SK-N-SH treated with all-trans-retinoic acid at 6 μM for 48 hours (cell line): ENCODE measurements around the gene RASGRF2.
A peak's percentile ranks its signal among the peaks of the same experiment; 100 is the strongest.

ENCODE experiments used
- ATAC-seq: fragments of 200-7000 bp; cut with Tn5 transposase; 3 replicates; pipeline ENCODE4 v1.9.1; 2020; ENCODE audit warnings: mild to moderate bottlenecking, moderate library complexity
- ARNTL ChIP-seq: fragments of 450-650 bp; formaldehyde crosslinking; IDR thresholded peaks from 2 replicates; pipeline ENCODE4 v1.5.0; 2020; ENCODE audit warnings: low read depth, mild to moderate bottlenecking, moderate library complexity, borderline replicate concordance
- BACH2 ChIP-seq: fragments of 250-450 bp; sonication (Bioruptor Pico); IDR thresholded peaks from 2 replicates; pipeline ENCODE4 v1.9.0; 2021; ENCODE audit warnings: mild to moderate bottlenecking, borderline replicate concordance
- CSDC2 ChIP-seq: fragments of 250-450 bp; sonication (Bioruptor Pico); IDR thresholded peaks from 2 replicates; pipeline ENCODE4 v1.5.0; 2020; ENCODE audit warnings: mild to moderate bottlenecking, moderate library complexity
- ESRRG ChIP-seq: fragments of 250-450 bp; sonication (Bioruptor Pico); IDR thresholded peaks from 2 replicates; pipeline ENCODE4 v1.6.1; 2021; ENCODE audit warnings: mild to moderate bottlenecking
- GLIS3 ChIP-seq: fragments of 250-450 bp; sonication (Bioruptor Pico); IDR thresholded peaks from 2 replicates; pipeline ENCODE4 v1.5.0; 2020; ENCODE audit warnings: mild to moderate bottlenecking, moderate library complexity
- ISL1 ChIP-seq: fragments of 250-450 bp; sonication (Bioruptor Pico); IDR thresholded peaks from 2 replicates; pipeline ENCODE4 v2.1.2; 2022; ENCODE audit warnings: mild to moderate bottlenecking, moderate library complexity
- OSR1 ChIP-seq: fragments of 250-450 bp; sonication (Bioruptor Pico); IDR thresholded peaks from 2 replicates; pipeline ENCODE4 v1.8.0; 2022; ENCODE audit warnings: moderate library complexity, mild to moderate bottlenecking, inconsistent platforms
- PPARA ChIP-seq: fragments of 250-450 bp; sonication (Bioruptor Pico); IDR thresholded peaks from 2 replicates; pipeline ENCODE4 v1.5.0; 2020; ENCODE audit warnings: mild to moderate bottlenecking, borderline replicate concordance
- RARB ChIP-seq: fragments of 250-450 bp; sonication (Bioruptor Pico); IDR thresholded peaks from 2 replicates; pipeline ENCODE4 v1.8.0; 2021; ENCODE audit warnings: mild to moderate bottlenecking, moderate library complexity
- TOX ChIP-seq: fragments of 250-450 bp; sonication (Bioruptor Pico); IDR thresholded peaks from 2 replicates; pipeline ENCODE4 v1.8.0; 2021; ENCODE audit warnings: mild to moderate bottlenecking, moderate library complexity, borderline replicate concordance
- ZC3H10 ChIP-seq: fragments of 250-450 bp; sonication (Bioruptor Pico); IDR thresholded peaks from 2 replicates; pipeline ENCODE4 v1.5.1; 2021; ENCODE audit warnings: mild to moderate bottlenecking, moderate library complexity
- ZFP3 ChIP-seq: fragments of 250-450 bp; sonication (Bioruptor Pico); IDR thresholded peaks from 2 replicates; pipeline ENCODE4 v1.5.0; 2020; ENCODE audit warnings: mild to moderate bottlenecking, moderate library complexity
- ZFP30 ChIP-seq: fragments of 450-650 bp; formaldehyde crosslinking; IDR thresholded peaks from 2 replicates; pipeline ENCODE4 v1.5.0; 2022; ENCODE audit warnings: mild to moderate bottlenecking, moderate library complexity
- ZNF565 ChIP-seq: fragments of 450-650 bp; formaldehyde crosslinking; conservative IDR thresholded peaks from 2 replicates; pipeline ENCODE4 v1.5.0; 2020; ENCODE audit warnings: low read depth, mild to moderate bottlenecking, moderate library complexity
- ZNF8 ChIP-seq: fragments of 450-650 bp; formaldehyde crosslinking; IDR thresholded peaks from 2 replicates; pipeline ENCODE4 v1.5.0; 2020; ENCODE audit warnings: mild to moderate bottlenecking, moderate library complexity
- TF ChIP-seq, protein P1 (sequence below): fragments of 250-450 bp; sonication (Bioruptor Pico); IDR thresholded peaks from 2 replicates; pipeline ENCODE4 v1.8.0; 2020; ENCODE audit warnings: mild to moderate bottlenecking, moderate library complexity, borderline replicate concordance
- TF ChIP-seq, protein P2 (sequence below): fragments of 250-450 bp; sonication (Bioruptor Pico); IDR thresholded peaks from 2 replicates; pipeline ENCODE4 v1.8.0; 2021; ENCODE audit warnings: low read depth, mild to moderate bottlenecking, moderate library complexity, borderline replicate concordance
- TF ChIP-seq, protein P3 (sequence below): fragments of 250-450 bp; sonication (Bioruptor Pico); IDR thresholded peaks from 2 replicates; pipeline ENCODE4 v1.5.0; 2020; ENCODE audit warnings: mild to moderate bottlenecking, moderate library complexity
- TF ChIP-seq, protein P4 (sequence below): fragments of 250-450 bp; sonication (Bioruptor Pico); IDR thresholded peaks from 2 replicates; pipeline ENCODE4 v1.5.1; 2021; ENCODE audit warnings: mild to moderate bottlenecking, moderate library complexity
- TF ChIP-seq, protein P5 (sequence below): fragments of 250-450 bp; sonication (Bioruptor Pico); IDR thresholded peaks from 2 replicates; pipeline ENCODE4 v1.5.1; 2020; ENCODE audit warnings: low read depth, mild to moderate bottlenecking, moderate library complexity

Gene RASGRF2

DNA sequence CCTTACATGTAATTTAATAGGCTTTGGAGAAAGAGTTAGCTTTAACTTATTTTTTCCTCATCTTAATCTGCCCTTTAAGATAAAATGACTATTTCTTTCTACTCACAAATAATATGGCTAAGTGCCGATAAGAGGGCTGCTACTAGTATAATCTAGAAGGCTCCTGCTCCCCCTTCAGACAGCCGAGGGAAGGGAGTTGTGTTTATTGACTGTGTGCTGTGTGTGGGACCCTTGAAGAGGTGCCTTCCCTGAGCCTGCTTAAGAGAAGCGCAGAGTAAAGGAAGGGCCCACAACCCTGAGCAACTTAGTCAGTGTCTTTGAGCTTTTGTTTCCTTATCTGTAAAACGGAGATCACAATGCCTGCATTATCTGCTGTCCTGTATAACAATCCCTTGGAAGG is 244.9 kb downstream of the RASGRF2 start (continued):
- TF ChIP-seq ISL1 (CRISPR knock-in tag) (no peak), OSR1 (CRISPR knock-in tag) (no peak), BACH2 (CRISPR knock-in tag) (no peak), ARNTL (CRISPR knock-in tag) (no peak)
- TF ChIP-seq, protein P1, sequence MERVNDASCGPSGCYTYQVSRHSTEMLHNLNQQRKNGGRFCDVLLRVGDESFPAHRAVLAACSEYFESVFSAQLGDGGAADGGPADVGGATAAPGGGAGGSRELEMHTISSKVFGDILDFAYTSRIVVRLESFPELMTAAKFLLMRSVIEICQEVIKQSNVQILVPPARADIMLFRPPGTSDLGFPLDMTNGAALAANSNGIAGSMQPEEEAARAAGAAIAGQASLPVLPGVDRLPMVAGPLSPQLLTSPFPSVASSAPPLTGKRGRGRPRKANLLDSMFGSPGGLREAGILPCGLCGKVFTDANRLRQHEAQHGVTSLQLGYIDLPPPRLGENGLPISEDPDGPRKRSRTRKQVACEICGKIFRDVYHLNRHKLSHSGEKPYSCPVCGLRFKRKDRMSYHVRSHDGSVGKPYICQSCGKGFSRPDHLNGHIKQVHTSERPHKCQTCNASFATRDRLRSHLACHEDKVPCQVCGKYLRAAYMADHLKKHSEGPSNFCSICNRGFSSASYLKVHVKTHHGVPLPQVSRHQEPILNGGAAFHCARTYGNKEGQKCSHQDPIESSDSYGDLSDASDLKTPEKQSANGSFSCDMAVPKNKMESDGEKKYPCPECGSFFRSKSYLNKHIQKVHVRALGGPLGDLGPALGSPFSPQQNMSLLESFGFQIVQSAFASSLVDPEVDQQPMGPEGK (CRISPR knock-in tag) = no peak
- TF ChIP-seq, protein P2, sequence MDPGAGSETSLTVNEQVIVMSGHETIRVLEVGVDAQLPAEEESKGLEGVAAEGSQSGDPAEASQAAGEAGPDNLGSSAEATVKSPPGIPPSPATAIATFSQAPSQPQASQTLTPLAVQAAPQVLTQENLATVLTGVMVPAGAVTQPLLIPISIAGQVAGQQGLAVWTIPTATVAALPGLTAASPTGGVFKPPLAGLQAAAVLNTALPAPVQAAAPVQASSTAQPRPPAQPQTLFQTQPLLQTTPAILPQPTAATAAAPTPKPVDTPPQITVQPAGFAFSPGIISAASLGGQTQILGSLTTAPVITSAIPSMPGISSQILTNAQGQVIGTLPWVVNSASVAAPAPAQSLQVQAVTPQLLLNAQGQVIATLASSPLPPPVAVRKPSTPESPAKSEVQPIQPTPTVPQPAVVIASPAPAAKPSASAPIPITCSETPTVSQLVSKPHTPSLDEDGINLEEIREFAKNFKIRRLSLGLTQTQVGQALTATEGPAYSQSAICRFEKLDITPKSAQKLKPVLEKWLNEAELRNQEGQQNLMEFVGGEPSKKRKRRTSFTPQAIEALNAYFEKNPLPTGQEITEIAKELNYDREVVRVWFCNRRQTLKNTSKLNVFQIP (CRISPR knock-in tag) = no peak

DNA sequence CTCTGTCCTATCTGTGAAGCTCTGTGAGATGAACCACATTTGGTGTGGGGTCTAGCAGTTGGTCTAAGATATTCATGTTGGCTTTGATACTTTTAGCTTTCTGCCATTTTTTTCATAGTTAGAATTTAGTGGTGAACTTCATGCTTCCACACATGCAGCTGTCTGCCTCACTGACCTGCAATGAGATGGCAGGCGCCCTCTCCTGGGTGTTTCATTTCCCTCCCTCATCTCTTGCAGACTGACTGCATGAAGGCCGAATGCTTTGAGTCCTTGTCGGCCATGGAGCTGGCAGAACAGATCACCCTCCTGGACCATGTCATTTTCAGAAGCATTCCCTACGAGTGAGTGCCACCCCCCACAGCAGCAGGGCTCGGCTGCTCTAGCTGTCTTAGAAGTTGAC is 246.8 kb downstream of the RASGRF2 start:
- TF ChIP-seq ESRRG (CRISPR knock-in tag) = no peak
- no peak for TF ChIP-seq ZFP30 (CRISPR knock-in tag)
- no peak for TF ChIP-seq OSR1 (CRISPR knock-in tag)
- no peak for TF ChIP-seq ARNTL (CRISPR knock-in tag)
- no peak for TF ChIP-seq BACH2 (CRISPR knock-in tag)
- TF ChIP-seq, protein P3, sequence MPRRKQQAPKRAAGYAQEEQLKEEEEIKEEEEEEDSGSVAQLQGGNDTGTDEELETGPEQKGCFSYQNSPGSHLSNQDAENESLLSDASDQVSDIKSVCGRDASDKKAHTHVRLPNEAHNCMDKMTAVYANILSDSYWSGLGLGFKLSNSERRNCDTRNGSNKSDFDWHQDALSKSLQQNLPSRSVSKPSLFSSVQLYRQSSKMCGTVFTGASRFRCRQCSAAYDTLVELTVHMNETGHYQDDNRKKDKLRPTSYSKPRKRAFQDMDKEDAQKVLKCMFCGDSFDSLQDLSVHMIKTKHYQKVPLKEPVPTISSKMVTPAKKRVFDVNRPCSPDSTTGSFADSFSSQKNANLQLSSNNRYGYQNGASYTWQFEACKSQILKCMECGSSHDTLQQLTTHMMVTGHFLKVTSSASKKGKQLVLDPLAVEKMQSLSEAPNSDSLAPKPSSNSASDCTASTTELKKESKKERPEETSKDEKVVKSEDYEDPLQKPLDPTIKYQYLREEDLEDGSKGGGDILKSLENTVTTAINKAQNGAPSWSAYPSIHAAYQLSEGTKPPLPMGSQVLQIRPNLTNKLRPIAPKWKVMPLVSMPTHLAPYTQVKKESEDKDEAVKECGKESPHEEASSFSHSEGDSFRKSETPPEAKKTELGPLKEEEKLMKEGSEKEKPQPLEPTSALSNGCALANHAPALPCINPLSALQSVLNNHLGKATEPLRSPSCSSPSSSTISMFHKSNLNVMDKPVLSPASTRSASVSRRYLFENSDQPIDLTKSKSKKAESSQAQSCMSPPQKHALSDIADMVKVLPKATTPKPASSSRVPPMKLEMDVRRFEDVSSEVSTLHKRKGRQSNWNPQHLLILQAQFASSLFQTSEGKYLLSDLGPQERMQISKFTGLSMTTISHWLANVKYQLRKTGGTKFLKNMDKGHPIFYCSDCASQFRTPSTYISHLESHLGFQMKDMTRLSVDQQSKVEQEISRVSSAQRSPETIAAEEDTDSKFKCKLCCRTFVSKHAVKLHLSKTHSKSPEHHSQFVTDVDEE (CRISPR knock-in tag) = no peak
- TF ChIP-seq TOX (CRISPR knock-in tag) = no peak
- TF ChIP-seq RARB (CRISPR knock-in tag) = no peak
- no peak for TF ChIP-seq PPARA (CRISPR knock-in tag)
- no peak for TF ChIP-seq ZC3H10 (CRISPR knock-in tag)
- TF ChIP-seq, protein P4, sequence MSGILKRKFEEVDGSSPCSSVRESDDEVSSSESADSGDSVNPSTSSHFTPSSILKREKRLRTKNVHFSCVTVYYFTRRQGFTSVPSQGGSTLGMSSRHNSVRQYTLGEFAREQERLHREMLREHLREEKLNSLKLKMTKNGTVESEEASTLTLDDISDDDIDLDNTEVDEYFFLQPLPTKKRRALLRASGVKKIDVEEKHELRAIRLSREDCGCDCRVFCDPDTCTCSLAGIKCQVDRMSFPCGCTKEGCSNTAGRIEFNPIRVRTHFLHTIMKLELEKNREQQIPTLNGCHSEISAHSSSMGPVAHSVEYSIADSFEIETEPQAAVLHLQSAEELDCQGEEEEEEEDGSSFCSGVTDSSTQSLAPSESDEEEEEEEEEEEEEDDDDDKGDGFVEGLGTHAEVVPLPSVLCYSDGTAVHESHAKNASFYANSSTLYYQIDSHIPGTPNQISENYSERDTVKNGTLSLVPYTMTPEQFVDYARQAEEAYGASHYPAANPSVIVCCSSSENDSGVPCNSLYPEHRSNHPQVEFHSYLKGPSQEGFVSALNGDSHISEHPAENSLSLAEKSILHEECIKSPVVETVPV = no peak
- TF ChIP-seq, protein P5, sequence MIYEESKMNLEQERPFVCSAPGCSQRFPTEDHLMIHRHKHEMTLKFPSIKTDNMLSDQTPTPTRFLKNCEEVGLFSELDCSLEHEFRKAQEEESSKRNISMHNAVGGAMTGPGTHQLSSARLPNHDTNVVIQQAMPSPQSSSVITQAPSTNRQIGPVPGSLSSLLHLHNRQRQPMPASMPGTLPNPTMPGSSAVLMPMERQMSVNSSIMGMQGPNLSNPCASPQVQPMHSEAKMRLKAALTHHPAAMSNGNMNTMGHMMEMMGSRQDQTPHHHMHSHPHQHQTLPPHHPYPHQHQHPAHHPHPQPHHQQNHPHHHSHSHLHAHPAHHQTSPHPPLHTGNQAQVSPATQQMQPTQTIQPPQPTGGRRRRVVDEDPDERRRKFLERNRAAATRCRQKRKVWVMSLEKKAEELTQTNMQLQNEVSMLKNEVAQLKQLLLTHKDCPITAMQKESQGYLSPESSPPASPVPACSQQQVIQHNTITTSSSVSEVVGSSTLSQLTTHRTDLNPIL (CRISPR knock-in tag) = no peak
- no peak for TF ChIP-seq CSDC2 (CRISPR knock-in tag)
- no peak for TF ChIP-seq GLIS3 (CRISPR knock-in tag)
- no peak for TF ChIP-seq ZNF565
- no peak for TF ChIP-seq ZFP3 (CRISPR knock-in tag)
- TF ChIP-seq ZNF8 = no peak
- TF ChIP-seq, protein P1 (CRISPR knock-in tag) = no peak
- peak; percentile 44; the same call in 1 of the 3 replicates for ATAC-seq
